ENCODE results near the gene MYH3. TPM values are rescaled to one million over a fixed set of nuclear protein-coding genes. Genes with fewer than 3 reads are reported as not detected.

The MYH3 gene
- total RNA-seq, 1 experiment from 2014 or later, result 4.1 TPM

DNA sequence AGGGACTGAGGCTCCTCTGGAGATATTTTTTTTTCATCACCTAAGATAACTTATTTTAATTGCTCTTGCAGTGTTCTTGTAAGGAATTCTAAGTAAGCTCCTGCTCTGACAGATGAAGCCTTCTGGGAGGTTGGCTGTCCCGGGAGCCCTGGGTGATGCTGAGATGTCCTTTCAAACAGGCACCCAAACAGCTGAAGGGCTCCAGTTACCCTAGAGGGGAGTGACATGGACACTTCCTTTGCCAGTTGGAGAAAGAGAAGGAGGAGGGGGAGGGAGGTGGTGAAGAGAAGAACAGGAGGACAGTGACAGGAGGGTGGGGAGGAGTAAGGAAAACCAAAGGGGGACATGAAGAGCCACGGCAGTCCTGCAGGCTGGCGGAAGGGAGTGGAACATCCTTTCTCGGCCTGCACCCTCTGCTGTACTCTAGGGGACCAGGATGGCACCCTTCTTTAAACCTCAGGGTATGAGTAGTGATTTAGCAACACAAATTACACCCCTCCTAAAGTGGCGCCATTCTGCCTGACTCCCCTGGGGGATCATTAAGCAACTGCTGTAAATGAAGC, 51.8 kb downstream of the MYH3 start:
- H3K79me2 ChIP-seq (ENCODE audit: low read length), result no peaks in the 10 kb centered on the region
- no peak overlapping the region for H3K27ac ChIP-seq (ENCODE audit: low read length)
- DNase-seq (no peak), ATAC-seq (no peak)
- H3K4me3 ChIP-seq (ENCODE audit: low read length), result no peak overlapping the region
- H3K9me3 ChIP-seq (ENCODE audit: low read length), result no peaks in the 10 kb centered on the region
- H3F3A ChIP-seq (ENCODE audit: low read length, unreplicated experiment), result no peaks in the 10 kb centered on the region
- H3K36me3 ChIP-seq (ENCODE audit: low read depth, low read length), result no peaks in the 10 kb centered on the region
- POLR2A ChIA-PET (ENCODE audit: unreplicated experiment), result no interaction called here
- H3K27me3 ChIP-seq (ENCODE audit: low read length), result peaks cover 15% of the 10 kb centered on the region; the same call in 1 of the 2 replicates
- TF ChIP-seq, protein P1, sequence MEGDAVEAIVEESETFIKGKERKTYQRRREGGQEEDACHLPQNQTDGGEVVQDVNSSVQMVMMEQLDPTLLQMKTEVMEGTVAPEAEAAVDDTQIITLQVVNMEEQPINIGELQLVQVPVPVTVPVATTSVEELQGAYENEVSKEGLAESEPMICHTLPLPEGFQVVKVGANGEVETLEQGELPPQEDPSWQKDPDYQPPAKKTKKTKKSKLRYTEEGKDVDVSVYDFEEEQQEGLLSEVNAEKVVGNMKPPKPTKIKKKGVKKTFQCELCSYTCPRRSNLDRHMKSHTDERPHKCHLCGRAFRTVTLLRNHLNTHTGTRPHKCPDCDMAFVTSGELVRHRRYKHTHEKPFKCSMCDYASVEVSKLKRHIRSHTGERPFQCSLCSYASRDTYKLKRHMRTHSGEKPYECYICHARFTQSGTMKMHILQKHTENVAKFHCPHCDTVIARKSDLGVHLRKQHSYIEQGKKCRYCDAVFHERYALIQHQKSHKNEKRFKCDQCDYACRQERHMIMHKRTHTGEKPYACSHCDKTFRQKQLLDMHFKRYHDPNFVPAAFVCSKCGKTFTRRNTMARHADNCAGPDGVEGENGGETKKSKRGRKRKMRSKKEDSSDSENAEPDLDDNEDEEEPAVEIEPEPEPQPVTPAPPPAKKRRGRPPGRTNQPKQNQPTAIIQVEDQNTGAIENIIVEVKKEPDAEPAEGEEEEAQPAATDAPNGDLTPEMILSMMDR (conservative IDR thresholded peaks at IDR 0.05; ENCODE audit: low read depth, low read length), result no peak
- TF ChIP-seq EZH2phosphoT487 (IDR thresholded peaks at IDR 0.05; ENCODE audit: borderline replicate concordance, low read length), result no peak
- TF ChIP-seq EZH2 (IDR thresholded peaks at IDR 0.05; ENCODE audit: low read length, unreplicated experiment), result no peak
- H3K4me2 ChIP-seq (ENCODE audit: low read length), result no peak overlapping the region
- CTCF ChIA-PET, result no interaction called here
- no peak overlapping the region for H2AFZ ChIP-seq (ENCODE audit: low read length)
- no peaks in the 10 kb centered on the region for H4K20me1 ChIP-seq (ENCODE audit: low read length)
- no peaks in the 10 kb centered on the region for H3K9me2 ChIP-seq (replicated peaks; ENCODE audit: low read length)
- intact Hi-C loops (cut with micrococcal nuclease), result no loop called here
- BruUV-seq (replicated peaks), result no TSS peak
- no peak overlapping the region for H3K9ac ChIP-seq (ENCODE audit: low read length)
- H3K4me1 ChIP-seq (ENCODE audit: insufficient read depth, low read length), result no peaks in the 10 kb centered on the region

DNA sequence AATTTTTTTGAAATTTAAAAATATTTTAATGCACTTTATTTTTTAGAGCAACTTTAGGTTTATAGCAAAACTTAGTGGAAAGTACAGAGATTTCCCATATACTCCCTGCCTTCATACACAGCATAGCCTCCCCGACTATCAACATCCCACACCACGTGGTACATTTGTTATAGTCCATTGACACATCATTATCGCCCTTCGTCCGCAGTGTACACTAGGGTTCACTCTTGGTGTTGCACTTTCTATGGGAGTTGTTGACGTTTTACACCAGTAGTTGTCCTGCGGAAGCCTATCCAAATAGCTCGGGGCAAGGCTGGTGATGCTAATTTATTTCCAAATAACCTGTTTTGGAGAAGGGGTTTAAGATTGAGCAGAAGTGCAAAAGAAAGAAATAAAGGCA, 52.6 kb downstream of the MYH3 start:
- Histone ChIP-seq H3K4me2 (ENCODE audit: low read length) (no peak overlapping the region), H2AFZ (ENCODE audit: low read length) (no peak overlapping the region), H3K9me3 (ENCODE audit: low read length) (no peaks in the 10 kb centered on the region), H3K79me2 (ENCODE audit: low read length) (no peaks in the 10 kb centered on the region), H3K36me3 (ENCODE audit: low read depth, low read length) (no peaks in the 10 kb centered on the region), H4K20me1 (ENCODE audit: low read length) (no peaks in the 10 kb centered on the region), H3K27ac (ENCODE audit: low read length) (no peak overlapping the region), H3K4me3 (ENCODE audit: low read length) (no peak overlapping the region), H3K27me3 (ENCODE audit: low read length) (peaks cover 15% of the 10 kb centered on the region; the same call in 1 of the 2 replicates), H3F3A (ENCODE audit: low read length, unreplicated experiment) (no peaks in the 10 kb centered on the region), H3K9ac (ENCODE audit: low read length) (no peak overlapping the region), H3K4me1 (ENCODE audit: insufficient read depth, low read length) (no peaks in the 10 kb centered on the region), H3K9me2 (replicated peaks; ENCODE audit: low read length) (no peaks in the 10 kb centered on the region)
- ChIA-PET CTCF (no interaction called here), POLR2A (ENCODE audit: unreplicated experiment) (no interaction called here)
- ATAC-seq (no peak), DNase-seq (no peak)
- TF ChIP-seq, protein P1 (conservative IDR thresholded peaks at IDR 0.05; ENCODE audit: low read depth, low read length), result no peak
- no peak for TF ChIP-seq EZH2phosphoT487 (IDR thresholded peaks at IDR 0.05; ENCODE audit: borderline replicate concordance, low read length)
- TF ChIP-seq EZH2 (IDR thresholded peaks at IDR 0.05; ENCODE audit: low read length, unreplicated experiment), result no peak
- intact Hi-C loops (cut with micrococcal nuclease), result no loop called here
- no TSS peak for BruUV-seq (replicated peaks)

DNA sequence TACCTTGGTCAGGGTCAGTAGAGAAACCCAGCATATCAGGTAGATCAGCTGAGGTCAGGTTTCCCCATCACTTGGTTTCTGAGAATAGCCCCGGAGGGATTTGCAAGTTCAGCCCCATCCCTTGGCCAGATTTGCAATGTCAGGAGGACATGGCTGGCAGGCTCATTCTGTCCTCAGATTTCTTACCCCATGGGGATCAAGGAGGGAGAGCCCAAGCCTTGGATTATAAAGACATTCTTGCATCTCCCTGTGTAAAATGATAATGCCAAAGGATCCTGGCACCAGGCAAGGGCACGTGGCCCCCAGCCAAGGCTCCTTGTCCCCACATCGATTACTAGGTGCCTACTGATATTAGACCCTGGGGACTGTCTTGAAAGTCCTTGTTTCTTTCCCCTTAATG, 53.2 kb downstream of the MYH3 start:
- POLR2A ChIA-PET (ENCODE audit: unreplicated experiment), result no interaction called here
- Histone ChIP-seq H3K27me3 (ENCODE audit: low read length) (peaks cover 15% of the 10 kb centered on the region; the same call in 1 of the 2 replicates), H3K4me3 (ENCODE audit: low read length) (no peak overlapping the region), H3K9ac (ENCODE audit: low read length) (no peak overlapping the region), H2AFZ (ENCODE audit: low read length) (no peak overlapping the region), H3K9me2 (replicated peaks; ENCODE audit: low read length) (no peaks in the 10 kb centered on the region), H3K79me2 (ENCODE audit: low read length) (no peaks in the 10 kb centered on the region), H3K27ac (ENCODE audit: low read length) (no peak overlapping the region), H3K9me3 (ENCODE audit: low read length) (no peaks in the 10 kb centered on the region), H4K20me1 (ENCODE audit: low read length) (no peaks in the 10 kb centered on the region), H3K36me3 (ENCODE audit: low read depth, low read length) (no peaks in the 10 kb centered on the region), H3F3A (ENCODE audit: low read length, unreplicated experiment) (no peaks in the 10 kb centered on the region), H3K4me1 (ENCODE audit: insufficient read depth, low read length) (no peaks in the 10 kb centered on the region), H3K4me2 (ENCODE audit: low read length) (no peak overlapping the region)
- DNase-seq (no peak), ATAC-seq (no peak)
- intact Hi-C loops (cut with micrococcal nuclease), result no loop called here
- CTCF ChIA-PET, result no interaction called here
- no TSS peak for BruUV-seq (replicated peaks)
- TF ChIP-seq EZH2phosphoT487 (IDR thresholded peaks at IDR 0.05; ENCODE audit: borderline replicate concordance, low read length), result no peak
- TF ChIP-seq, protein P1 (conservative IDR thresholded peaks at IDR 0.05; ENCODE audit: low read depth, low read length), result no peak
- no peak for TF ChIP-seq EZH2 (IDR thresholded peaks at IDR 0.05; ENCODE audit: low read length, unreplicated experiment)
